Urinary bladder (tissue), 4 donors: ENCODE data around the gene CD59. TPM values are rescaled to one million over a fixed set of nuclear protein-coding genes. Genes with fewer than 3 reads are reported as not detected.
"Not testable (repeated sequence)": the region's sequence is repeated elsewhere in the genome, so short reads cannot be mapped to it uniquely, and the experiment has no call there.

Experiments used
- DNase-seq: peaks from one replicate; pipeline ENCODE4 v3.0.0-alpha.2; 2015; ENCODE audit errors: extremely low spot score
- H3K27ac ChIP-seq: one replicate; pipeline ENCODE4 v1.5.1; 2013; ENCODE audit warnings: low read depth, mild to moderate bottlenecking, moderate library complexity
- H3K36me3 ChIP-seq: one replicate; pipeline ENCODE4 v1.6.1; 2013; ENCODE audit warnings: mild to moderate bottlenecking, moderate library complexity; ENCODE audit not compliant: insufficient read depth
- H3K4me1 ChIP-seq: one replicate; pipeline ENCODE4 v1.6.1; 2013; ENCODE audit warnings: mild to moderate bottlenecking, moderate library complexity; ENCODE audit not compliant: insufficient read depth
- H3K4me3 ChIP-seq: one replicate; pipeline ENCODE4 v1.5.1; 2013; ENCODE audit warnings: low read depth, low read length
- WGBS: extraction: QIAGEN DNeasy Blood & Tissue Kit; methylation state at CpG from one replicate; pipeline ENCODE4 v1.1.7; 2013; 5-methylcytosine and 5-hydroxymethylcytosine counted together
- polyA plus RNA-seq: library from polyadenylated mRNA; stranded (reverse); fragments of 200-250 nt; gene quantifications from one replicate; pipeline ENCODE4 v1.2.3, GENCODE V29; 2013
- total RNA-seq: library from RNA; depleted of rRNA; stranded (reverse); fragments of >200 nt; gene quantifications from one replicate; pipeline ENCODE4 v1.2.3, GENCODE V29; 2014
- donor health status: healthy with polysubstance abuse.
- donor health status: healthy.

CD59 gene
- total and polyA plus RNA-seq, 2 donors, result 143 to 464 TPM

DNA sequence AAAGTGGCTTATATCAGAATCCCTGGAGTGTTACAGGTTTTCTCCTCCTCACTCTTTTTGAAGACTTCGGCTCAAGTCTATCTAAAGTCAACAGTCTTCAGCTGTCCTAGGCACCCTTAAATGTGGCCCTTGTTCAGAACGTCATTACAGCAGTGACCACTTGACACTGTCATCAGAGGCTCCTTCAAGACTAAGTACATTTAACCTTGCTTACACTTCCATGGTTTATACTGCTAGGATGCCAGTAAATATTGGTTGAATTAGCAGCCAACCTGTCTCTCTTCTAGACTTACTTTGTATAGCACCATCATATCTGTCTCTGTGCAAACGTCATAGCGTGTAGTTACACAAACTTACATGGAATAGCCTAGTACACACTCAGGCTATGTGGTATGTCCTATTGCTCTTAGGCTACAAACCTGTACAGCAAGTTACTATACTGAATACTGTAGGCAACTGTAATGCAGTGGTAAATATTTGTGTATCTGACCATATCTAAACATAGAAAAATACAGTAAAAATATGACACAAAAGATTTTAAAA is 22.3 kb downstream of the CD59 start:
- 80% methylated on average over 4 of the region's 4 CpGs for WGBS
- Histone ChIP-seq H3K4me1 (no peaks in the 10 kb centered on the region), H3K27ac (peak overlapping the region; percentile 19), H3K4me3 (no peak overlapping the region), H3K36me3 (peaks cover 3% of the 10 kb centered on the region)
- DNase-seq, result no peak

DNA sequence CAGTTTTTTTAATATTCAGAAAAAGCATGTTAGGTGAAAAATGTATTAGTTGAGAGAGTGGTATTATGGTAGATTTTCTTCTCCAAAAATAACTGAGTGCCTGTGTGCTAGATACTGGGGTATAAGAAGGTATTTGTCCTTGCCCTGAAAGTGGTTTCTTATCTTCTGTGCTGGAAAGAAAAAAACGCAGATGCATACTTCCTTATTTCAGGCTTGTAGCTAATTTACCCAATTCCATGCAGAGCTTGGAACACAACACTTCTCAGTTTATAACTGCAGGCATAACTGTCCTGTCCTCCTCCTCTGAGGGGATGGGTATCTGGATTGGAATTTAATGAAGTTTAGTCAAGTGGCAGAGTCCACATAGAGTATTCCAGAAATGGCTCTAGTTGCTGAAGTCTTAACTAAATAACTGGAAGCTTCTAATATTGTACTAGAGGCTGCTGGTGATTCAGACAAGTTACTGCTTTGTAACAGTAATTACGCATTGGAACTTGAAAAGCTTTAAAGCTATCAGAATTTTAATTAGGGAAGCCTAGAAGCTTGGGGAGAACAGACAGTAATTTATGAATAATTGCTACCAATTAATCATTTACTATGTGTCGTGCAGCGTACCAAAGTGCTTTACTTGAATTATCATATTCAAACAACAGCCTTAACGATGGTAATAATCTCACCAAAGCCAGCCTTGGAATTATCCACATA is 22.9 kb downstream of the CD59 start:
- Histone ChIP-seq H3K4me1 (no peaks in the 10 kb centered on the region), H3K4me3 (no peak overlapping the region), H3K36me3 (peaks cover 4% of the 10 kb centered on the region), H3K27ac (no peak overlapping the region)
- DNase-seq, result no peak
- WGBS, result 78% methylated on average over 5 of the region's 5 CpGs

DNA sequence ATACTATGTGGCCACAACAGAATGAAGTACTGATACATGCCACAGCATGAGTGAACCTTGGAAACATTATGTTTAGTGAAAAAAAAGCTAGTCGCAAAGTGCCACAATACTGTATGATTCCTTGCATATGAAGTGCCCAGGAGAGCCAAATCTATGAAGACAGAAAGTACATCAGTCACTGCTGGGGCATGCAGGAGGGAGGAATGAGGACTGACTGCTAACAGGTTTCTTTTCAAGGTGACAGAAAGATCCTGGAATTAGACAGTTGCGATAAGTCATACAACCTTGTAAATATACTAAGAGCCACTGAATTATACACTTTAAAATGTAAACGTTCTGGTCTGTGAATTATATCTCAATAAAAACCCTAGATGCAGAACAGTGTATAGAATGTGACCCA is 23.8 kb downstream of the CD59 start:
- no peaks in the 10 kb centered on the region for H3K4me1 ChIP-seq
- 87% methylated on average over 3 of the region's 3 CpGs for WGBS
- H3K36me3 ChIP-seq, result peaks cover 4% of the 10 kb centered on the region
- no peak overlapping the region for H3K27ac ChIP-seq
- H3K4me3 ChIP-seq, result no peak overlapping the region
- DNase-seq, result no peak

DNA sequence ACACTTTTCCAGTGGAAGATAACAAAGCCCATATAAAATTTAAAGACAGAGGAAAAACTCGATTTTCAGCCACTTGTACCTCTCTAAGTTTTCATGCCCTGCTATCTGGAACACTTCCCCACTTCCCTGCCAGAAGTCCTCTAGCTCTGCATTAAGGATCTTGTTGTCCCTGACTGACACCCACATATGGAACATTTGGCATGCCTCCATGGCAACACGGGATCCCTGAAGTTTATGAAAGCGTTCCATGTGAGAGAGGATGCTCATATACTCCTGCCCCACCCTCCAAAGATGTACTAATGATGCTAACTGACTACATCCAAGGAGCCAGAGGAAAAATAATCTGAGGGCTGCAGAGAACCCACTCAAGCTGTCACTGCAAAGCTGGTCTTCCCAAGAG is 26.8 kb downstream of the CD59 start:
- Histone ChIP-seq H3K4me3 (no peak overlapping the region), H3K27ac (no peak overlapping the region), H3K4me1 (no peaks in the 10 kb centered on the region), H3K36me3 (peaks cover 4% of the 10 kb centered on the region)
- DNase-seq, result no peak
- 51% methylated on average over 3 of the region's 3 CpGs for WGBS

DNA sequence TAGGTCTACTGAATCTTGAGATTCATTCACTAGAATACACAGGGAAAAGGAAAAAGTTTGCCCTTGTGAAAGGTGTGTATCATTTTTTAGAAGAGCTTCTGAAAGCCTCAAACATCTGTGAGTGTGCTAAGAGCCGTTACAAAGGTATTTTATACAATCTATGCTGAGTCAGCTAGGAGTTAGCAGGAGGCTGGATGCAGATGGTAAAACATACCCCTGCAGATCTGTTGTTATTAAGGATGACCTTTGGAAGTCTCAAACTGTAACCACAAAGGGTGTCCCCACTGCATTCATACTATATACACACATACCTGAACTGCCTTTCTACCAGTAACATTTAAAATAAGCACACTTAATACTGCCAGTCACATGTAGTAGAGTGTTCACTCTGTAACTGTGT is 27.2 kb downstream of the CD59 start:
- Histone ChIP-seq H3K4me1 (no peaks in the 10 kb centered on the region), H3K36me3 (peaks cover 4% of the 10 kb centered on the region)
- WGBS, result 91% methylated on average over 1 of the region's 1 CpG

DNA sequence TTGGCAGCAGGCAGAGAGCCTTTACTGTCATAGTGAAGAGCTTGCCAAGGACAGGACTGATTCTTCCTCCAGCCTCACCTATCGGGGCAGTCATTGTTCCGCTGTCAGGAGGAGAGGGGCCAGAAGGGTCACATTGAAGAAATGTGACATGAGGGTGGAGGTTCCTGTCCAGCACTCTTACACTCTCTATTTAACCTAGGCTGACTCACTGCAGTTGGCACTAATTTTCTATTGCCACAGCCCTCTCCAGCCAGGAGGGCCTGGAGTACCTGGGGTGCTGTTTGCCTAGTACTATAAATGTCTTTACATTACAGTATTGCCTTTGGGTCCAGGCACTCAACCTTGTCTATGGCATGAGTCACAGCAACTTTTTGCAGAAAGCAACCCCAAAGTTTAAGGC is 28.4 kb downstream of the CD59 start:
- H3K27ac ChIP-seq, H3K36me3 ChIP-seq: not testable (repeated sequence)

More for the DNA sequence above, 27.2 kb downstream of the CD59 start:
- no peak for DNase-seq
- H3K4me3 ChIP-seq, result no peak overlapping the region
- H3K27ac ChIP-seq, result peak overlapping the region; percentile 30

DNA sequence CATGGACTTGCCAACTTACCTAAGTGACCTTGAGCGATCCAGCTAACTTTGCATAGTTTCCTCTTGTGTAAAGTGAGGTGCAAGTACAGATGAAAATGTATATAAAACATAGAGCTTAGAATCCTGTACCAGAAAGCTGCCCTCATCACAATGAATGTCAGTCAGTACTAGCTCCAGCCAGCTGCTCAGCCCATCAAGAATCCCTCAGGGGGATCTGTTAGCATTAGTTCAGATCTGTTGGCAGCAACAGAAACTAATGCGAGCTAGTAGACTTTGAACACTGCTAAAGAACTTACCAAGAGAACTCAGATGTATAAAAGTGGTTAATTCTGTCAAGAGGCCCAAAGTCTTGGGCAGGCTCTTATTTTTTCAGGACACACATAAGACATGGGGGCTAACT is 29.3 kb downstream of the CD59 start:
- H3K36me3 ChIP-seq, result peaks cover 4% of the 10 kb centered on the region
- no peak overlapping the region for H3K4me3 ChIP-seq
- DNase-seq, result no peak
- peak overlapping the region; percentile 52 for H3K27ac ChIP-seq
- 88% methylated on average over 2 of the region's 2 CpGs for WGBS
- H3K4me1 ChIP-seq, result no peaks in the 10 kb centered on the region

More for the DNA sequence above, 28.4 kb downstream of the CD59 start:
- H3K4me3 ChIP-seq, DNase-seq, H3K4me1 ChIP-seq: not testable (repeated sequence)
- WGBS, result 100% methylated on average over 2 of the region's 2 CpGs

DNA sequence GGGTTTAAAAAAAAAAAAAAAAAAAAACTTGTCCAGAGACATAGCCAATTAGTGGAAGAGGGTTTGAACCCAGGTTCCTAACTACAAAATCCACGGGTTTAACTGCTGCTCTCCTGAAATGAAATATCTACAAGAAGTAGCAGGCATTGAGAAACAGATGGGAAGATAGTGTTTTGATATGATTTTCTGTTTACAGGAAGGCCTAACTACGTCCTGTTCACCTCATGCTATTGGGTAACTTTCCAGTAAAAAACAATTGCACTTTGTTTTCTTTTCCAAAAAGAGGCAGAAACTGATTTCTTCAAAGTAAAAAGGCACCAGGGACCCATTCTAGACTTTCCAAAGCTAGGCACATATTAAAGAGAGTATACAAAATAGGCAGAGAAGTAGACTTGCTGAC is 29.7 kb downstream of the CD59 start:
- H3K4me1 ChIP-seq, result no peaks in the 10 kb centered on the region
- no peak for DNase-seq
- H3K36me3 ChIP-seq, result peaks cover 4% of the 10 kb centered on the region
- H3K4me3 ChIP-seq, result no peak overlapping the region
- 47% methylated on average over 2 of the region's 2 CpGs for WGBS
- peak overlapping the region; percentile 48 for H3K27ac ChIP-seq

DNA sequence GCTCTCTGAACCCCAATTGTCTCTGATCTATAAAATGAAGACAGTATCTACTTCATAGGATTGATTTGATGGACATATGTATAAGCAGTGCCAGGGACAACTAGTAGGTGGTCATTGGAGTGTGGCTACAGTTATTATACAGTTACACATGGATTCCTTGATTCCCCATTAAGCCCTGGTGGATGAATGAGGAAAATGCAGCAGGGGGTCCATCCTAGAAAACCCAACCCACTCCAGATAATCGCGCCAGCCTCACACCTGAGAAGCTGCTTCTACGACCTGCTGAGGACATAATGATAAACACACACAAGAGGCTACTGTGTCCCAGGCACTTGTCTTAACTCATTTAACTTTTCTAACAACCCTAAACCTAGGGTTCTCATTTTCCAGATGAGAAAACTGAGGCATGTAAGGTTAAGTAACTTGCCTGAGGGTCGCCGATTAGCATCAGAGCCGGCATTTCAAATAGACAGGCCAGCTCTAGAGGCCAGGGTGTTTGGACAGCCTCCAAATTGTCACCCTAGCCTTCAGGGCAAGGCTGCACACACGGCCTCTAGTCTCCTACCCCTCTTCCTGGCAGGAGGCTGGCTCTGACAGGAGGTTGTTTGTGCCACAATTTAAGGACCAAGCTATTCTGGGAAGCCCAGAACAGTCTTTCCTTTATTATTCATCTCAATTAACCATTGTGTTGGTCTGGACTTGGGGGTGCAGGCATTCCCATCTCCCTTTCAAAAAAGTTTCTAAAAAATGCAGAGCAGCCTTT is 31.8 kb downstream of the CD59 start:
- no peak overlapping the region for H3K27ac ChIP-seq
- H3K4me3 ChIP-seq, result no peak overlapping the region
- DNase-seq, result no peak
- no peaks in the 10 kb centered on the region for H3K4me1 ChIP-seq
- WGBS, result 76% methylated on average over 7 of the region's 7 CpGs
- H3K36me3 ChIP-seq, result peaks cover 4% of the 10 kb centered on the region

DNA sequence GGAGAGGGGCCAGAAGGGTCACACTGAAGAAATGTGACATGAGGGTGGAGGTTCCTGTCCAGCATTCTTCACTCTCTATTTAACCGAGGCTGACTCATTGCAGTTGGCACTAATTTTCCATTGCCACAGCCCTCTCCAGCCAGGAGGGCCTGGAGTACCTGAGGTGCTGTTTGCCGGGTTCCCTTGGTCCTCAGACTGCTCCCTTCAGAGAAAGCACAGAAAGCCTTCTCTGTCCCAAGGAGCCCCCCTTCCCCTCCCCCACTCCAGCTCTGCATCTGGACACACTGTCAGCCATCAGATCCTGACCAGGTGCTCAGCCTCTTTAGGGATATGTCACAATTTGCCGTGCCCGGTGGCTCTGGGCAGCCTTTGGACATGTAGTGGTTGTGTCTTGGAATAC is 32.4 kb downstream of the CD59 start:
- Histone ChIP-seq H3K4me1 (no peaks in the 10 kb centered on the region), H3K36me3 (no peaks in the 10 kb centered on the region), H3K4me3 (no peak overlapping the region), H3K27ac (no peak overlapping the region)
- DNase-seq, result no peak
- WGBS, result 74% methylated on average over 4 of the region's 4 CpGs

DNA sequence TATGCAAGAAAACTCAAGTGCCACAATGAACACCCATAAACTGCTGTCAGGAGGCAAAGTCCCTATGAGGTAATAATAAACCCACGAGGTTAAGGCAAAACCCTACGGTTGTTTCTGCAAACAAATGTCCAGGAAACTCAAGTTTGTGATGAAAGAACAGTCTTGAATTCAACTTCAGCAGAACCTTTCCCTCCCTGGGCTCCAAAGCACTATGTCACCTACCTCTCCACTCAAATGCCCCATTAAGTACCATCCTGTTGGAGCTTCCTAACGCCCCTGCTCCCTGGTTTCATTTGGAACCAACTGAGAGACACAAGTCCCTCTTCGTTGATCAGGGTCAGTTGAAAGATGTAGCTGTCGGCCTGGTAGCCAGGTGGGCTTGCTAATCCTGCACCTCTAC is 33.0 kb downstream of the CD59 start:
- H3K4me1 ChIP-seq, result no peaks in the 10 kb centered on the region
- WGBS, result 79% methylated on average over 5 of the region's 5 CpGs
- no peak overlapping the region for H3K27ac ChIP-seq
- no peaks in the 10 kb centered on the region for H3K36me3 ChIP-seq
- H3K4me3 ChIP-seq, result no peak overlapping the region
- DNase-seq, result no peak

DNA sequence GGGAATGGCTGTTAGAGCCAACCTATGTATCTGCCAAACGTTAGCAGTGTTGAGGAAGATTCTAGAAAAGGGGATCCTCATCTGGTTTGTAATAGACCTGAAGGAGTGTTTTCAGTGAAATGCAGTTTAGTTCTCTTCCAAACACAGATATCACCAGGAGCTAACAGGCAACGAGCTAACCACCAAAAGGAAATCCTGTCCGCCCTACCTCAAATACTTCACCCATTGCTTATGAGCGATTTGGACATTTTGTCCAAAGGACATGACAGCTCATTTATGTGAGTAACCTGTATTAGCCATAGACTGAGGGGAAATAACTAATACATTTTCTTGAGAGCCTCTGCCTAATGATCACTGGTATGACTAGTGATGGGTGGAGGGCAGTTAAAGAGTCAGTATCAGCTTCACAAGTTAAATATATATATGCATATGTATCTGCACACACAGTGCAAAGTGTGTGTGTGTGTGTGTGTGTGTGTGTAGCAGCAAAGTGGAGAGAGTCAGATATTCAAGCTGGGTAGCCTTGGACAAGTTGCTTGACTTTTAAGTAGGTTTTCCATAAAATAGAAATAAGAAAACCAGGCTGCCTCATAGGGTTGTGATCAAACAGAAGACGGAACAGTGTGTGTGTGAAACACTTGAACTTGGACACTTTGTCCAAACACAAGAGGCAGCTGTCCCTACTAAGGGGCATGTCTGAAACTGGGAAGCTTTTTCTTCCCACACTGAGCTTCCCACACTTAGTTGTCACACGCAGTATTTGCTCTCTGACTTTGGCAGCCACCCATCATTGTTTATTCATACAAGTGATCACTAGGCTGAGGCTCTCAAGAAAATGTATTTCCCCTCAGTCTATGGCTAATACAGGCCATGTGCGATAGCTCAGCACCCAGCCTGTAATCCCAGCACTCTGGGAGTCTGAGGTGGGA is 34.7 kb downstream of the CD59 start:
- Histone ChIP-seq H3K36me3 (no peaks in the 10 kb centered on the region), H3K4me3 (peak overlapping the region; percentile 38), H3K4me1 (no peaks in the 10 kb centered on the region), H3K27ac (no peak overlapping the region)
- DNase-seq, result no peak
- 29% methylated on average over 7 of the region's 7 CpGs for WGBS

DNA sequence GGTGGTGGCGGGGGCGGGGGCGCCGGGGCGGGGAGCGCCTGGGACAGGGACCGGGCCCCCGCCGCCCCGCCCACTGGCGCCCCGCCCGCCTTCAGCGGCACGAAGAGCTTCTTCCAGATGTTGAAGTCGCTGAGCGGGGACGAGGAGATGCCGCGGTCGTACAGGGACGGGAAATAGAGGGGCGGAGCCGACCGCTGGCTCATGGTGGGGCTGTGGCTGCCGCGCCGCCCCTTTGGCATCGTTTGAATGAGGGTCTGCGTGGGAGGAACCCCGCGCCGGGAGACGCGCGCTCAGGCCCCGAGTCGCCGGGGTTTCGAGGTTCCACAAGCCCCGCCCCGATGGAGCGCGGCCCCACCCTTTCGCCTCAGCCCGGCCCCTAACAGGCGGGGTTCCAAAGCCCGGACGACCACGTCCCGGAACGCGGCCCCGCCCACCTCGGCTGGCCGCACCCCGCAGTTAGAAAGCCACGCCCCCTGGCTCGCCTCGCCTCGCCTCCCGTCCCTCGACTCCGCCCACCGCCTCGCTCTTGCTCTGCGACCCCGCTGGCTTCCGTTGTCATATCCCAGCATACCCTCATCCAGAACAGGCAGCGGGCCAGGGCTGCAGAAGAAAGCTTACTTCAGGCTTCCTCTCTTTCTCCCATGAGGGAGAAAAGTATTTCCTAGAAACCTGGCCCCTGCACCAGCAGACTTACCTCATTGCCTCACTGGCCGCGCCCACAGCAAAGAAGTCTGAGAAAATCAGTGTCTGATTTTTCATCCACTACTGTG is 35.5 kb downstream of the CD59 start, which contains the start of gene C11orf91:
C11orf91 (minus strand) TSS at position 325 of the 770 bp plus-strand sequence; CDS start at position 239, 86 bp downstream.
- DNase-seq, result peak; percentile 93
- Histone ChIP-seq H3K4me3 (peak within 1 kb of the TSS; percentile 38), H3K27ac (no peak within 1 kb of the TSS), H3K4me1 (no peaks in the 10 kb centered on the region), H3K36me3 (no peaks in the 10 kb centered on the region)
- under 1% methylated on average over 72 of the region's 72 CpGs for WGBS
